Measurements from ENCODE around the gene RB1. TPM values are rescaled to one million over a fixed set of nuclear protein-coding genes. Genes with fewer than 3 reads are reported as not detected.
"Not testable (repeated sequence)": the region's sequence is repeated elsewhere in the genome, so short reads cannot be mapped to it uniquely, and the experiment has no call there.

RB1 gene
- total RNA-seq, 1 experiment from 2014 or later, result 57.1 TPM

DNA sequence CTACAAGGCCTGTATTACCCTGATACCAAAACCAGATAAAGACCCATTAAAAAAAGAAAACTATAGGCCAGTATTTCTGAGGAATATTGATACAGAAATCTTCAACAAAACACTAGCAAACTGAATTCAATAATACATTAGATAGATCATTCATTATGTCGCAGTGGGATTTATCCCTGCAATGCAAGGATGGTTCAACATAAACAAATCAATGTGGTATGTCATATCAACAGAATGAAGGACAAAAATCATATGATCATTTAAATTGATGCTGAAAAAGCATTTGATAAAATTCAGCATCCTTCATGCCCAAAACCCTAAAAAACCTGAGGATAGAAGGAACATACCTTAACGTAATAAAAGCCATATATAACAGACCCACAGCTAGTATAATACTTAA, 50.0 kb downstream of the RB1 start:
- Histone ChIP-seq H3K4me1 (ENCODE audit: insufficient read depth, low read length, poor library complexity, severe bottlenecking) (no peaks in the 10 kb centered on the region), H3K36me3 (ENCODE audit: insufficient read depth, low read length, poor library complexity, severe bottlenecking) (peaks cover 16% of the 10 kb centered on the region), H3K9me3 (ENCODE audit: low read depth, low read length, poor library complexity, severe bottlenecking) (peaks cover 18% of the 10 kb centered on the region), H3K27me3 (replicated peaks; ENCODE audit: insufficient read depth, low read depth, low read length, poor library complexity) (no peaks in the 10 kb centered on the region), H3K27ac (ENCODE audit: low read depth, low read length, poor library complexity, severe bottlenecking) (no peak overlapping the region), H3K4me3 (ENCODE audit: low read depth, low read length, poor library complexity, severe bottlenecking) (no peak overlapping the region)
- no peak for DNase-seq (ENCODE audit: low spot score)
- no TSS peak for BruUV-seq (replicated peaks)
- CTCF ChIA-PET, result no interaction called here
- intact Hi-C loops (cut with micrococcal nuclease; ENCODE audit: unreplicated experiment), result no loop called here
- no peak for TF ChIP-seq EZH2 (IDR thresholded peaks at IDR 0.05; ENCODE audit: borderline replicate concordance, low read depth, low read length, poor library complexity, severe bottlenecking)
- TF ChIP-seq, protein P1, sequence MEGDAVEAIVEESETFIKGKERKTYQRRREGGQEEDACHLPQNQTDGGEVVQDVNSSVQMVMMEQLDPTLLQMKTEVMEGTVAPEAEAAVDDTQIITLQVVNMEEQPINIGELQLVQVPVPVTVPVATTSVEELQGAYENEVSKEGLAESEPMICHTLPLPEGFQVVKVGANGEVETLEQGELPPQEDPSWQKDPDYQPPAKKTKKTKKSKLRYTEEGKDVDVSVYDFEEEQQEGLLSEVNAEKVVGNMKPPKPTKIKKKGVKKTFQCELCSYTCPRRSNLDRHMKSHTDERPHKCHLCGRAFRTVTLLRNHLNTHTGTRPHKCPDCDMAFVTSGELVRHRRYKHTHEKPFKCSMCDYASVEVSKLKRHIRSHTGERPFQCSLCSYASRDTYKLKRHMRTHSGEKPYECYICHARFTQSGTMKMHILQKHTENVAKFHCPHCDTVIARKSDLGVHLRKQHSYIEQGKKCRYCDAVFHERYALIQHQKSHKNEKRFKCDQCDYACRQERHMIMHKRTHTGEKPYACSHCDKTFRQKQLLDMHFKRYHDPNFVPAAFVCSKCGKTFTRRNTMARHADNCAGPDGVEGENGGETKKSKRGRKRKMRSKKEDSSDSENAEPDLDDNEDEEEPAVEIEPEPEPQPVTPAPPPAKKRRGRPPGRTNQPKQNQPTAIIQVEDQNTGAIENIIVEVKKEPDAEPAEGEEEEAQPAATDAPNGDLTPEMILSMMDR (conservative IDR thresholded peaks at IDR 0.05; ENCODE audit: low read depth, low read length), result no peak
- POLR2A ChIA-PET (ENCODE audit: low non-redundant PET), result no interaction called here

DNA sequence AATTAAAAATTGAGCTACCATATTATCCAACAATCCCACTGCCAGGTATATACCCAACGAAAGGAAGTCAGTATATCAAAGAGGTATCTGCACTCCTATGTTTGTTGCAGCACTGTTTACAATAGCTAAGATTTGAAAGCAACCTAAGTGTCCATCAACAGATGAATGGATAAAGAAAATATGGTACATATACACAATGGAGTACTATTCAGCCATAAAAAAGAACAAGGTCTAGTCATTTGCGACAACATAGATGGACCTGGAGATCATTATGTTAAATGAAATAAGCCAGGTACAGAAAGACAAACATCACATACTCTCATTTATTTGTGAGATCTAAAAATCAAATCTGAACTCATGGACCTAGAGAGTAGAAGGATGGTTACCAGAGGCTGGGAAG, 52.0 kb downstream of the RB1 start:
- H3K4me3 ChIP-seq (ENCODE audit: low read depth, low read length, poor library complexity, severe bottlenecking); CTCF ChIA-PET; intact Hi-C loops (cut with micrococcal nuclease; ENCODE audit: unreplicated experiment); POLR2A ChIA-PET (ENCODE audit: low non-redundant PET); H3K4me1 ChIP-seq (ENCODE audit: insufficient read depth, low read length, poor library complexity, severe bottlenecking); H3K27me3 ChIP-seq (replicated peaks; ENCODE audit: insufficient read depth, low read depth, low read length, poor library complexity); H3K27ac ChIP-seq (ENCODE audit: low read depth, low read length, poor library complexity, severe bottlenecking); BruUV-seq (replicated peaks); DNase-seq (ENCODE audit: low spot score); H3K36me3 ChIP-seq (ENCODE audit: insufficient read depth, low read length, poor library complexity, severe bottlenecking): not testable (repeated sequence)
- peaks cover 18% of the 10 kb centered on the region for H3K9me3 ChIP-seq (ENCODE audit: low read depth, low read length, poor library complexity, severe bottlenecking)

DNA sequence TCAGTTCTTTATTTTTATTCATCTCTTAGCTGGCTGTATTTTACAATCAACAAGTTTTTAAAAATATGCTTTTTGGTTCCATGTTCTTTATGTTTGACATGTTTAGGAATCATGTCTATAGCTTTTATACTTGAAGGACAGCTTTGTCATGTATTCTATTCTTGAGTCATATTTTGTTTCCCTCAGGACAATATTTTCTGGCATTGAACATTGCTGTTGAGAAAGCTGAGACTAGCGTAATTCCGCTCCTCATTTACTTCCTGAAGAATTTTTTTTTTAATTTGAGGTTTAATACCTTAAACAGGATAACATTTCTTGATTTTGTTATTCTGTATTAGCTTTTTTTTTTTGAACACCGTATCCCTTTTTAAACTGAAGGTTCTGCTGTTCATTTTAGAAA, 53.2 kb downstream of the RB1 start:
- TF ChIP-seq, protein P1 (conservative IDR thresholded peaks at IDR 0.05; ENCODE audit: low read depth, low read length), result no peak
- POLR2A ChIA-PET (ENCODE audit: low non-redundant PET), result no interaction called here
- CTCF ChIA-PET, result interaction anchor here (0.6 kb wide), 1 partner anchor 223 kb away, joined by 3 read pairs; no protein-coding TSS in a partner anchor
- Histone ChIP-seq H3K9me3 (ENCODE audit: low read depth, low read length, poor library complexity, severe bottlenecking) (peaks cover 16% of the 10 kb centered on the region), H3K4me3 (ENCODE audit: low read depth, low read length, poor library complexity, severe bottlenecking) (no peak overlapping the region), H3K4me1 (ENCODE audit: insufficient read depth, low read length, poor library complexity, severe bottlenecking) (no peaks in the 10 kb centered on the region), H3K36me3 (ENCODE audit: insufficient read depth, low read length, poor library complexity, severe bottlenecking) (no peaks in the 10 kb centered on the region), H3K27ac (ENCODE audit: low read depth, low read length, poor library complexity, severe bottlenecking) (no peak overlapping the region), H3K27me3 (replicated peaks; ENCODE audit: insufficient read depth, low read depth, low read length, poor library complexity) (no peaks in the 10 kb centered on the region)
- BruUV-seq (replicated peaks), result no TSS peak
- DNase-seq (ENCODE audit: low spot score), result no peak
- intact Hi-C loops (cut with micrococcal nuclease; ENCODE audit: unreplicated experiment), result no loop called here

DNA sequence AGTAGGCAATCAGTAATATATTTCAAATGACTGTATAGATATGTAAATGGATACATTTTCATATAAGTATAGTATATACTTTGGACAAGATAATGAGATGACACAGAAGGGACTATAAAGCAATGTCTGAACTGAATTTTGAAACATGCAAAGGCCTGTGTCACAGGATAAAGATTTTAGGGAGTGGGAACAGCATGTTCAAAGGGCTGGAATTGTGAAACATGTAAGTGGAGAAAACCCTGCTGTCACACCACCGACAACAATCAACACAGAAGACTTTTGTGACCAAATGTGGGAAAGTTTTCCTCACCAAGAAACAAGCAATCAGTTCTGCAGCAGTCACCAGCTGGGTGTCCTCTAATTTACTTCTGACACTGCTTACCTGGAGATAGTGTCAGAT, 66.4 kb downstream of the RB1 start:
- Histone ChIP-seq H3K4me3 (ENCODE audit: low read depth, low read length, poor library complexity, severe bottlenecking) (no peak overlapping the region), H3K27ac (ENCODE audit: low read depth, low read length, poor library complexity, severe bottlenecking) (no peak overlapping the region), H3K27me3 (replicated peaks; ENCODE audit: insufficient read depth, low read depth, low read length, poor library complexity) (no peaks in the 10 kb centered on the region), H3K9me3 (ENCODE audit: low read depth, low read length, poor library complexity, severe bottlenecking) (no peaks in the 10 kb centered on the region), H3K36me3 (ENCODE audit: insufficient read depth, low read length, poor library complexity, severe bottlenecking) (peaks cover 4% of the 10 kb centered on the region), H3K4me1 (ENCODE audit: insufficient read depth, low read length, poor library complexity, severe bottlenecking) (no peaks in the 10 kb centered on the region)
- ChIA-PET CTCF (no interaction called here), POLR2A (ENCODE audit: low non-redundant PET) (no interaction called here)
- BruUV-seq (replicated peaks), result no TSS peak
- no peak for TF ChIP-seq EZH2 (IDR thresholded peaks at IDR 0.05; ENCODE audit: borderline replicate concordance, low read depth, low read length, poor library complexity, severe bottlenecking)
- TF ChIP-seq, protein P1 (conservative IDR thresholded peaks at IDR 0.05; ENCODE audit: low read depth, low read length), result no peak
- DNase-seq (ENCODE audit: low spot score), result no peak
- intact Hi-C loops (cut with micrococcal nuclease; ENCODE audit: unreplicated experiment), result no loop called here

All from A673 (cell line).